GM19324 (cell line): ENCODE measurements around the gene SERPINE3.

Experiments
- ATAC-seq: cut with Tn5 transposase; IDR thresholded peaks from one replicate; pipeline ENCODE4 v1.9.1; 2021; ENCODE audit warnings: mild to moderate bottlenecking, moderate library complexity; ENCODE audit not compliant: unreplicated experiment, low FRiP score

Gene SERPINE3

DNA sequence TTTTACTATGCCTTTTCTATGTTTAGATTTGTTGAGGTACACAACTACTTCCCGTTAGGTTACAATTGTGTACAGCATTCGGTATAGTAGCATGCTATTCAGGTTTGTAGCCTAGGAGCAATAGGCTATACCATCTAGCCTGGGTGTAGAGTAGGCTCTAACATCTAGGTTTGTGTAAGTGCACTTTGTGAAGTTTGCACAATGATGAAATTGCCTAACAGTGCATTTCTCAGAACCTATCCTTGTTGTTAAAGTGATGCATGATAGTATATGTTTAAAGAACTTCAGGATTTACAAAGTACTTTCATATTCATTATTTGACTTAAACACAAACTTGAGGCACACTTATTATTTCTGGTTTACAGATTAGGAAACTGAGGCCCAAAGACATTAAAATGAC is 11.5 kb upstream of the SERPINE3 start:
- no peak for ATAC-seq

- ATAC-seq = no peak
Measured at GRCh38 chr13:51328488-51328887, 11.0 kb upstream of the SERPINE3 start.

- ATAC-seq = no peak
Measured at GRCh38 chr13:51329606-51330005, 9.9 kb upstream of the SERPINE3 start.

- no peak for ATAC-seq
Measured at GRCh38 chr13:51330791-51331190, 8.7 kb upstream of the SERPINE3 start.

GRCh38 chr13:51331354-51331861 is 8.1 kb upstream of the SERPINE3 start:
- ATAC-seq = no peak

DNA sequence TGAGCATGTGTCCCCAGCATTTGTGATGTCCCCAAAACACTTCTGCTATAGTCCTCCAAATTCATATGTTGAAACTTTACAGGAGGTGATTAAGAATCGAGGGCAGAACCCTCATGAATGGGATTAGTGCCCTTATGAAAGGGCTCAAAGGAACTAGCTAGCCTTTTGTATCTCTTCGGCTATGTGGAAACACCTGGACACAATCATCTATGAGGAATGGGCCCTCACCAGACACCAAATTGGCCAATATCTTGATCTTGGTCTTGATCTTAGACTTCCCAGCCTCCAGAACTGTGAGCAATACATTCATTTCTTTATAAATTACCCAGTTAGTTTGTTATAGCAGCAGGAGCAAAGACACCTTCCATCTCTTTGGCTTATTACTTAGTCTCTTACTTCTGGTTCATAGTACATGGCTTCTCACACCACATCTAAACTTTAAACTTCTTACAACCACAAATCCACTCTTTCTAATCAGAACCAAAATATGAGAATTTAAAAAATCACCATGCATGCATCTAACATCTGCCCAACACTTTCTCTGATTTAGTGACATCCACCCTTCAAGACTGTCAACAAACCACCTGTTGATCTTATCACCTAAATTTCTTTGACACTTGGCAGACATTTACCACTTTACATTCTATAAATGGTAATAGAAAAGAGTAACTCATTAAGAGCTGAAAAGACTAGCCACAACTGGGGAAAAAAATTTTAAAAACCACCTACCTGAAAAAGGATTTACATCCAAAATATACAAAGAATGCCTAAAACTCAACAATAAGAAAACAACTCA is 6.7 kb upstream of the SERPINE3 start:
- ATAC-seq = no peak

DNA sequence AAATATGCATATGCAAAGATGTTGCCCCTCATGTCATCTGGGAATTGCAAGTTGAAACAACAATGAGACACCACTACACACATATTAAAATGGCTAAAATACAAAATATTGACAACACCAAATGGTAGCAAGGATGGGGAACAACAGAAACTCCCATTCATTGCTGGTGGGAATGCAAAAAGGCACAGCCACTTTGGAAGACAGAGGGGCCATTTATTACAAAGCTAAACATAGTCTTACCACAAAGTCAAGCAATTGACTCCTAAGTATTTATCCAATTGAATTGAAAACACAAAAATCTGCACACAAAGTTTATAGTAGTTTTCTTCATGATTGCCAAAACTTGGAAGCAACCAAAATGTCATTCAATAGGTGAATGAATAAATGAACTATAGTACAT is 6.1 kb upstream of the SERPINE3 start:
- ATAC-seq = no peak

DNA sequence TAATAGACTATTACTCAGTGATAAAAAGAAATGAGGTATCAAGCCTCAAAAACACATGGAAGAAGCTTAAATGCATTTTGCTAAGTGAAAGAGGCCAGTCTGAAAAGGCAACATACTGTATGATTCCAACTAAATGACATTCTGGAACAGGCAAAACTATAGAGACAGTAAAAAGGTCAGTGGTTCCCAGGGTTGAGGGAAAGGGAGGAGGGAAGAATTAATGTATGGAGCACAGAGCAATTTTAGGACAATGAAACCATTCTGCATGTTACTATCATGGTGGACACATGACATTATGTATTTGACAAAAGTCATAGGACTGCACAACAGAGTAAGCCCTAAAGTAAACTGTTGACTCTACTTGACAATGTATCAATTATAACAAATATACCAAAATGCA is 5.7 kb upstream of the SERPINE3 start:
- ATAC-seq = no peak

- no peak for ATAC-seq
Measured at GRCh38 chr13:51336746-51337145, 2.7 kb upstream of the SERPINE3 start.

DNA sequence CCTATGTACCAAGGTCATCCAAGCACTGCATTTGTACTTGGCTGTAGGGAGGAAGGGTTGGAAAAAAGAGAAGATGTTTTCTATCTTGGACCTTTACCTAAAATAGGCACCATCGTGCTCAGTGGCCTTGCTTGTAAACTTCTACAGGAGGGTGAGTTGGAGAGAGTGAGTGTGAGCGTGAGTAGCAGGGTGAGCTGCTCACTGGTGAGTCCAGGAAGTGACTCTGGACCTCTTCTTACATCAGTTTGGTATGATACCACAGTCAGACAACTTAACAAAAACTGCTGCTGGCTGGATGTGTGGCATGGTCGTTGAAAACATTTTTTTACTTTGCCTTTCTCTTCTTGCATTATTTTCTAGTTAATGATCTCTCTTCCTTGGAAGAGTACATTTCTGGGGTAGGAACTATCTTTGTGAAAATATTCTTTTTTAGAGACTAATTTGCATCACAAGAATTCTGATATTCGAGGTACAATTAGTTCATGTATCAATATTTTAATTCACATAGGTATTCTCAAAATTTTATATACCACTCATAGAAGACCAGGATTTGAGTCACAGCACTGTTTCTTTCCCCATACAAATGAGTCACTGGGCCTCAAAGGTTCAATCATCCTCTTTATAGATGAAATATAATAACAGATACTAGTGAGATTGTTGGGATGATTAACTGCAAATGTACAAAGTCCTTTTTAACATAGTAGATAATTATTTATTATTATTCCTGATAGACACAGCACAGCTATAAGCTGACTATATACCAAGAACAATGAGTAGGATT is 651 bp downstream of the SERPINE3 start:
- ATAC-seq = no peak

DNA sequence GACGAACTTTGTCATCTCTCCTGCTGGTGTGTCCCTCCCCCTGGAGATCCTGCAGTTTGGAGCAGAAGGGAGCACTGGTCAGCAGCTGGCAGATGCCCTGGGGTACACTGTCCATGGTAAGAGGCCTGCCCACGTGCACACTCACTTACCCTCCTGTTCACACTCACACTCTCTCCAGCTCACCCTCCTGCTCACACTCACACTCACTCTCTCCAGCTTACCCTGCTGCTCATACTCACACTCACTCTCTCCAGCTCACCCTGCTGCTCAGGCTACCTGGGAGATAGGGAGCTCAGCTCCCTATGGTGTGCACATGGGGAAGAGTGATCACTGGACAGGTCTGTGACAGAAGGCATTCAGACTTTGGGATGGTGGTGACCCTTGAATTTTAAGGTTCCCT is 1.7 kb downstream of the SERPINE3 start:
- no peak for ATAC-seq

DNA sequence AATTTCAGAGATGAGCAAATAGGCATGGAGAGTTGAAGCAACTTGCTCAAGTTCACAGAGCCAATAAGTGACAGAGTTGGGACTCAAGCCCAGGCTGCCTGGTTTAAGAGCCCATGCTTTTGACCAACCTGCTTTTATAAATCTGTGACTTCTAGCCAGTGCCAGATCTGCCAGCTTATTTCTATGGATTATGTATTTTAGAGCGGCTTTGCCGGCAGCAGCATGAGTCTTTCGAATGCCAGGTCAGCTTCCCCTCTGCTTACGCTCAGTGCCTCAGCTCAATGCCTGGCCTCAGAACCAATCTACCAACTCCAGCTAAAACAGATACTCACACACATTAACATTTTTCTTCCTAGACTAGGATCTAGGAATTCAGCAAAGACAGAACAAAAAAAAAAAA is 2.3 kb downstream of the SERPINE3 start:
- no peak for ATAC-seq

- no peak for ATAC-seq
Measured at GRCh38 chr13:51342706-51343105, 3.2 kb downstream of the SERPINE3 start.

DNA sequence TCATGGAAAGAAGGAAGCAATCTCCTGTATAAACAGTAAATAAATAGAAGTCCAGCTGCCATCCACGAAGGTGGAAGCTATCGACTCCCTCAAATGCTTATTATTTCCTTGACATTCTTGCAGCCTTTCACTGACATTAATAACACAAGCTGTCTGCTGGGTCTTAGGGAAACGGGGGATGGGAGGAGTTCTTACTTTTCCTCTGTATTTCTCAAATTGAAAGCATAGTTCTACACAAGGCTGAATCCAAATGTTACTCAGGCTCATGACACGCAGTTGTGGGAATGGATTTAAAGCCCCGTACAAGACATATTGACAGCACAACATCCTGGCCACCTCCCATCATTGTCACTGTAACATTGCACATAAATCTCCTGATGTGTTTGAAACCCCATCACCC is 4.0 kb downstream of the SERPINE3 start:
- no peak for ATAC-seq

- ATAC-seq = no peak
Measured at GRCh38 chr13:51346397-51346796, 6.9 kb downstream of the SERPINE3 start.

- no peak for ATAC-seq
Measured at GRCh38 chr13:51347099-51347498, 7.6 kb downstream of the SERPINE3 start.

GRCh38 chr13:51348069-51348967 is 8.8 kb downstream of the SERPINE3 start:
- ATAC-seq = no peak

GRCh38 chr13:51349016-51349415 is 9.5 kb downstream of the SERPINE3 start:
- no peak for ATAC-seq

GRCh38 chr13:51355217-51355616 is 15.7 kb downstream of the SERPINE3 start:
- ATAC-seq = no peak

- ATAC-seq = no peak
Measured at GRCh38 chr13:51357928-51358595, 18.6 kb downstream of the SERPINE3 start.
